ENCODE results near the gene P3H2. TPM values are rescaled to one million over a fixed set of nuclear protein-coding genes. Genes with fewer than 3 reads are reported as not detected.

Gene P3H2
- total and polyA plus RNA-seq, 2 experiments from 2014 or later, result 8.2 to 24.2 TPM

GRCh38 chr3:190024912-190025311 lies 95.8 kb downstream of the P3H2 start:
- no peak overlapping the region for H3K4me3 ChIP-seq
- no peak overlapping the region for H3K27ac ChIP-seq (ENCODE audit: low read depth)
- no peaks in the 10 kb centered on the region; the same call in 2 of the 3 replicates for H3K9me3 Mint-ChIP-seq
- TF ChIP-seq POLR2AphosphoS5 (IDR thresholded peaks at IDR 0.05; ENCODE audit: low read depth) (no peak), JUNB (IDR thresholded peaks at IDR 0.05; ENCODE audit: unreplicated experiment) (no peak), NANOG (IDR thresholded peaks at IDR 0.05; ENCODE audit: borderline replicate concordance) (no peak), ZNF462 (CRISPR knock-in tag; IDR thresholded peaks at IDR 0.05) (no peak), ZNF331 (CRISPR knock-in tag; IDR thresholded peaks at IDR 0.05; ENCODE audit: low read depth) (no peak), ZNF114 (CRISPR knock-in tag; IDR thresholded peaks at IDR 0.05) (no peak), REST (IDR thresholded peaks at IDR 0.05; ENCODE audit: unreplicated experiment) (no peak), STAT1 (IDR thresholded peaks at IDR 0.05; ENCODE audit: unreplicated experiment) (no peak)
- TF ChIP-seq, protein P1, sequence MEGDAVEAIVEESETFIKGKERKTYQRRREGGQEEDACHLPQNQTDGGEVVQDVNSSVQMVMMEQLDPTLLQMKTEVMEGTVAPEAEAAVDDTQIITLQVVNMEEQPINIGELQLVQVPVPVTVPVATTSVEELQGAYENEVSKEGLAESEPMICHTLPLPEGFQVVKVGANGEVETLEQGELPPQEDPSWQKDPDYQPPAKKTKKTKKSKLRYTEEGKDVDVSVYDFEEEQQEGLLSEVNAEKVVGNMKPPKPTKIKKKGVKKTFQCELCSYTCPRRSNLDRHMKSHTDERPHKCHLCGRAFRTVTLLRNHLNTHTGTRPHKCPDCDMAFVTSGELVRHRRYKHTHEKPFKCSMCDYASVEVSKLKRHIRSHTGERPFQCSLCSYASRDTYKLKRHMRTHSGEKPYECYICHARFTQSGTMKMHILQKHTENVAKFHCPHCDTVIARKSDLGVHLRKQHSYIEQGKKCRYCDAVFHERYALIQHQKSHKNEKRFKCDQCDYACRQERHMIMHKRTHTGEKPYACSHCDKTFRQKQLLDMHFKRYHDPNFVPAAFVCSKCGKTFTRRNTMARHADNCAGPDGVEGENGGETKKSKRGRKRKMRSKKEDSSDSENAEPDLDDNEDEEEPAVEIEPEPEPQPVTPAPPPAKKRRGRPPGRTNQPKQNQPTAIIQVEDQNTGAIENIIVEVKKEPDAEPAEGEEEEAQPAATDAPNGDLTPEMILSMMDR (conservative IDR thresholded peaks at IDR 0.05; ENCODE audit: low read depth in 2 of 2), result no peak
- TF ChIP-seq, protein P2, sequence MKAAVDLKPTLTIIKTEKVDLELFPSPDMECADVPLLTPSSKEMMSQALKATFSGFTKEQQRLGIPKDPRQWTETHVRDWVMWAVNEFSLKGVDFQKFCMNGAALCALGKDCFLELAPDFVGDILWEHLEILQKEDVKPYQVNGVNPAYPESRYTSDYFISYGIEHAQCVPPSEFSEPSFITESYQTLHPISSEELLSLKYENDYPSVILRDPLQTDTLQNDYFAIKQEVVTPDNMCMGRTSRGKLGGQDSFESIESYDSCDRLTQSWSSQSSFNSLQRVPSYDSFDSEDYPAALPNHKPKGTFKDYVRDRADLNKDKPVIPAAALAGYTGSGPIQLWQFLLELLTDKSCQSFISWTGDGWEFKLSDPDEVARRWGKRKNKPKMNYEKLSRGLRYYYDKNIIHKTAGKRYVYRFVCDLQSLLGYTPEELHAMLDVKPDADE (IDR thresholded peaks at IDR 0.05), result no peak
- H3K36me3 Mint-ChIP-seq (ENCODE audit: low read depth), result no peaks in the 10 kb centered on the region
- peaks cover 53% of the 10 kb centered on the region for H3K4me1 ChIP-seq (ENCODE audit: insufficient read depth)
- H3K4me3 Mint-ChIP-seq, result no peak overlapping the region
- H2AFZ ChIP-seq, result no peak overlapping the region
- no peaks in the 10 kb centered on the region for H3K27me3 Mint-ChIP-seq (ENCODE audit: insufficient read depth, low read depth, poor library complexity)
- peaks cover 56% of the 10 kb centered on the region for H3K4me1 Mint-ChIP-seq
- no peak for ATAC-seq
- H4K20me1 ChIP-seq (replicated peaks; ENCODE audit: insufficient read depth), result no peaks in the 10 kb centered on the region
- H3K79me2 ChIP-seq (replicated peaks; ENCODE audit: insufficient read depth), result no peaks in the 10 kb centered on the region
- no peaks in the 10 kb centered on the region for H3K27me3 ChIP-seq (ENCODE audit: insufficient read depth)
- no peak overlapping the region for H3K4me2 ChIP-seq
- no peaks in the 10 kb centered on the region for H3K36me3 ChIP-seq (ENCODE audit: insufficient read depth)
- DNase-seq (ENCODE audit: low spot score), result no peak
- H3K27ac Mint-ChIP-seq, result no peak overlapping the region
- no peaks in the 10 kb centered on the region for H3F3A ChIP-seq (replicated peaks; ENCODE audit: low read depth)
- no peaks in the 10 kb centered on the region for H3K9me2 ChIP-seq (ENCODE audit: insufficient read depth)

All from GM23338 (cell line).